Omental fat pad (tissue), 4 donors: ENCODE results near the gene FFAR4. TPM values are rescaled to one million over a fixed set of nuclear protein-coding genes. Genes with fewer than 3 reads are reported as not detected.

Experiments
- ATAC-seq: fragments of 150-250 bp; one replicate; pipeline ENCODE4 v1.9.1; 2016; ENCODE audit warnings: mild to moderate bottlenecking, moderate library complexity; ENCODE audit not compliant: low FRiP score
- DNase-seq: peaks from one replicate; pipeline ENCODE4 v3.0.0-alpha.2; 2019; ENCODE audit warnings: low spot score
- CTCF ChIP-seq, 3 donors: fragments of 450-650 bp; IDR thresholded peaks; one replicate each; pipeline ENCODE4 v1.5.1; 2016 to 2017; ENCODE audit warnings: antibody characterized with exemption in 3 of 3, mild to moderate bottlenecking in 3 of 3, moderate library complexity in 2 of 3
- total RNA-seq, 4 donors: library from RNA; depleted of rRNA; stranded (reverse); fragments of >200 nt; gene quantifications; one replicate each; pipeline ENCODE4 v1.1.0, GENCODE V29; 2016

Gene FFAR4
- total RNA-seq, 4 donors from 2014 or later, result 2.5 to 6.7 (median 3.1) TPM

GRCh38 chr10:93547522-93547921 is 18.9 kb upstream of the FFAR4 start:
- TF ChIP-seq CTCF (IDR thresholded peaks at IDR 0.05), result no peak
- ATAC-seq, result no peak

DNA sequence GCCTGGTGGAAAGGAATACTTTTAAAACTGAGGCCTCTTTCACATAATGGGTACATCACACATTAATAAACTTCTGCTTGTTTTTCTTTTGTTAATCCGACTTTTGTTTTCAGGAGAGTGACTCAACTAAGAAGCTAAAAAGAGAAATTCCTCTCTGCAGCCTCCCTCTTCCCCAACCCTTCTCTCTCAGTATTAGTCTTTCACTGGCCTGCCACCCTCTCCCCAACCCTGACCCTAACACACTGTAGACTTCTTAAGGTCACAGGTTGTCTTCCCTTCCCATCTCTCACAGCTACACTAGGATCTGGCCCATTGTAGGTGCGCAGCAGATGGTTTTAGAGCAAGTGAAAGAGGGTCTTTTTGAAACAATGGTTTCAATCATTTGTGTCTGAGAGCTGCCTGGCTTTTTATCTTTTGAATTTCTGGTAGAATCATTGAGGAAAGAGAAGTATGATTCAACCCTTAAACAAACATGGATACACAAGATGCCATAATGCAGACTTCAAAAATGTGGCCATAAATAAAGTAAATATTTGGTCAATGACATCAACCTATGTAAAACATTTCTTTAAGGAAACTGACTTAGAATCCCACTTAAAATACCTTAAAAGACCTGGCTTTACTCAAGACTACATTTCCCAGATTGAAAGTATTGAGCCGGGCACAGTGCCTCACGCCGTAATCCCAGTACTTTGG is 17.9 kb upstream of the FFAR4 start:
- DNase-seq, result no peak

More at GRCh38 chr10:93547522-93547921, 18.9 kb upstream of the FFAR4 start:
- DNase-seq, result no peak

GRCh38 chr10:93550606-93551005 is 15.9 kb upstream of the FFAR4 start:
- ATAC-seq (no peak), DNase-seq (no peak)
- no peak for TF ChIP-seq CTCF (IDR thresholded peaks at IDR 0.05)

More for the DNA sequence above, 17.9 kb upstream of the FFAR4 start:
- no peak for TF ChIP-seq CTCF (IDR thresholded peaks at IDR 0.05)
- no peak for ATAC-seq

- no peak for TF ChIP-seq CTCF (IDR thresholded peaks at IDR 0.05)
- no peak for DNase-seq
- ATAC-seq, result no peak
Observed at GRCh38 chr10:93552780-93553179, 13.7 kb upstream of the FFAR4 start.

GRCh38 chr10:93553482-93554315 is 12.8 kb upstream of the FFAR4 start:
- ATAC-seq (no peak), DNase-seq (no peak)
- no peak for TF ChIP-seq CTCF (IDR thresholded peaks at IDR 0.05)

DNA sequence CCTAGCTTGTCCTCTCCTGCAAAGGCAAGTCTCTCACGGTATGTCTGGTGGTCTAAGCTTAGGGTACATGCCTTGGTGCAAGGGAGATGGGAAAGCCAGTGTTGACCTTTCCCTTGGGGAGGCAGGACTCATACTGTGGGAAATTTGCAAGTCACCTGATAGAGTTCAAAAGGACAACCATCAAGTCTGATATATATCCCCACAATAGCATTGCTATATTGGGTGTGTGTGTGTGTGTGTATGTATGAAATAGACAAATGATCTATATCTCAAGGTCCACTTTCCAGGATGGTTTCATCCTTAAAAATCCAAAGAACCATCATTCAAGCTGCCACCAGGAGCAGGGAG is 12.2 kb upstream of the FFAR4 start:
- DNase-seq (no peak), ATAC-seq (no peak)
- TF ChIP-seq CTCF (IDR thresholded peaks at IDR 0.05), result no peak
